GM19372 (cell line): ENCODE results near the gene PBX1.

Source experiments
- ATAC-seq: cut with Tn5 transposase; IDR thresholded peaks from one replicate; pipeline ENCODE4 v1.9.1; 2021; ENCODE audit warnings: mild to moderate bottlenecking, low read depth, moderate library complexity; ENCODE audit not compliant: unreplicated experiment

The PBX1 gene

GRCh38 chr1:164742745-164743144, 183.8 kb downstream of the PBX1 start:
- no peak for ATAC-seq

GRCh38 chr1:164743976-164744375, 185.0 kb downstream of the PBX1 start:
- no peak for ATAC-seq

- ATAC-seq, result no peak
Observed at GRCh38 chr1:164745736-164746135, 186.8 kb downstream of the PBX1 start.

- ATAC-seq, result no peak
Observed at GRCh38 chr1:164746632-164747031, 187.6 kb downstream of the PBX1 start.

- no peak for ATAC-seq
Observed at GRCh38 chr1:164748253-164748899, 189.4 kb downstream of the PBX1 start.

GRCh38 chr1:164753521-164754077, 194.6 kb downstream of the PBX1 start:
- ATAC-seq, result no peak

- ATAC-seq, result no peak
Observed at GRCh38 chr1:164754088-164754600, 195.2 kb downstream of the PBX1 start.

- no peak for ATAC-seq
Observed at GRCh38 chr1:164755690-164756089, 196.7 kb downstream of the PBX1 start.

GRCh38 chr1:164756741-164757140, 197.8 kb downstream of the PBX1 start:
- no peak for ATAC-seq

GRCh38 chr1:164757625-164758024, 198.6 kb downstream of the PBX1 start:
- ATAC-seq, result no peak

- no peak for ATAC-seq
Observed at GRCh38 chr1:164759144-164759920, 200.3 kb downstream of the PBX1 start.

GRCh38 chr1:164759979-164760469, 201.0 kb downstream of the PBX1 start:
- ATAC-seq, result no peak

GRCh38 chr1:164760569-164760968, 201.6 kb downstream of the PBX1 start:
- ATAC-seq, result no peak

GRCh38 chr1:164761009-164761408, 202.0 kb downstream of the PBX1 start:
- no peak for ATAC-seq

- ATAC-seq, result no peak
Observed at GRCh38 chr1:164763098-164763497, 204.1 kb downstream of the PBX1 start.

- no peak for ATAC-seq
Observed at GRCh38 chr1:164764333-164764732, 205.3 kb downstream of the PBX1 start.

GRCh38 chr1:164765557-164765956, 206.6 kb downstream of the PBX1 start:
- no peak for ATAC-seq

GRCh38 chr1:164765992-164766720, 207.2 kb downstream of the PBX1 start:
- no peak for ATAC-seq

GRCh38 chr1:164767752-164768402, 208.9 kb downstream of the PBX1 start:
- ATAC-seq, result no peak

- no peak for ATAC-seq
Observed at GRCh38 chr1:164768619-164769018, 209.6 kb downstream of the PBX1 start.
